ENCODE results near the gene PRR18. TPM values are rescaled to one million over a fixed set of nuclear protein-coding genes. Genes with fewer than 3 reads are reported as not detected.
A peak's percentile ranks its signal among the peaks of the same experiment; 100 is the strongest.

The PRR18 gene
- total RNA-seq, 2 experiments from 2014 or later: not detected

GRCh38 chr6:166344240-166344639 lies 36.0 kb upstream of the PRR18 start:
- no peaks in the 10 kb centered on the region for H3K27me3 Mint-ChIP-seq (ENCODE audit: low read depth)

DNA sequence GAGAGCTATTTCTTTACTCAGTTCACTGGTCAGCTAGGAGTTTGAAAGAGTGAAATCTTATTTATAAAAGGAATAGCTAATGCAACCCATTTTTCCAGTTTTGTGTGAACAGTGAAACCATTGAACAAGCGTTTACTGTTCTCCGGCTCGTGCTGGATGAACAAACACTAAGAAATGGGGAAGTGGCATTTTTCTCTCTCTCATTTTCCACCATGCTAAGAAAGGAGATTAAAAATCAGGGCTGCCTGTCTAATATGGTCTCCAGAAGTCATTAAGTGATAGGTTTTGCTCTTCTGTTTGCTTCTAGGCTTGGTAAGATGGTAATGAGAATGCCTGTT lies 34.9 kb upstream of the PRR18 start:
- no peak overlapping the region for H3K27ac Mint-ChIP-seq
- H3K27me3 Mint-ChIP-seq (ENCODE audit: low read depth): no peaks in the 10 kb centered on the region
- peaks cover 12% of the 10 kb centered on the region for H3K4me1 Mint-ChIP-seq (ENCODE audit: low read depth)
- no peaks in the 10 kb centered on the region for H3K9me3 Mint-ChIP-seq
- CTCF ChIA-PET: interaction anchor here (0.9 to 1.5 kb wide), 2 partner anchors 30 to 38 kb away, joined by 3 to 12 read pairs; no protein-coding TSS in a partner anchor
- intact Hi-C loops (cut with micrococcal nuclease): loop anchor here (1.0 to 5.0 kb wide), 3 partner anchors 40 to 609 kb away; partner anchors contain the start of gene RPS6KA2
- H3K36me3 Mint-ChIP-seq (ENCODE audit: low read depth): peaks cover 3% of the 10 kb centered on the region
- H3K4me3 Mint-ChIP-seq: peak overlapping the region; percentile 83
- no peak for DNase-seq

More at GRCh38 chr6:166344240-166344639, 36.0 kb upstream of the PRR18 start:
- intact Hi-C loops (cut with micrococcal nuclease): loop anchor here (5.0 kb wide), 1 partner anchor 608 kb away; no protein-coding TSS in a partner anchor
- Mint-ChIP-seq H3K36me3 (ENCODE audit: low read depth) (no peaks in the 10 kb centered on the region), H3K4me1 (ENCODE audit: low read depth) (peaks cover 18% of the 10 kb centered on the region), H3K9me3 (peaks cover 3% of the 10 kb centered on the region), H3K27ac (no peak overlapping the region), H3K4me3 (no peak overlapping the region)
- no peak for DNase-seq
- CTCF ChIA-PET: no interaction called here

GRCh38 chr6:166342349-166343149 lies 34.4 kb upstream of the PRR18 start, which contains the start of gene SFT2D1:
Gene SFT2D1 (minus strand): TSS chr6:166342545. CDS start chr6:166342481, 64 bp downstream.
- peaks cover 8% of the 10 kb centered on the region for H3K4me1 Mint-ChIP-seq (ENCODE audit: low read depth)
- H3K27ac Mint-ChIP-seq: peak within 1 kb of the TSS; percentile 78
- DNase-seq: peak; percentile 74
- CTCF ChIA-PET: interaction anchor here (0.9 to 1.5 kb wide), 3 partner anchors 29 to 39 kb away, joined by 3 to 12 read pairs (median 3); no protein-coding TSS in a partner anchor
- H3K36me3 Mint-ChIP-seq (ENCODE audit: low read depth): peaks cover 8% of the 10 kb centered on the region
- H3K9me3 Mint-ChIP-seq: no peaks in the 10 kb centered on the region
- no peaks in the 10 kb centered on the region for H3K27me3 Mint-ChIP-seq (ENCODE audit: low read depth)
- H3K4me3 Mint-ChIP-seq: peak within 1 kb of the TSS; percentile 83
- intact Hi-C loops (cut with micrococcal nuclease): loop anchor here (1.0 to 5.0 kb wide), 4 partner anchors 9 to 610 kb away; partner anchors contain the start of gene RPS6KA2

DNA sequence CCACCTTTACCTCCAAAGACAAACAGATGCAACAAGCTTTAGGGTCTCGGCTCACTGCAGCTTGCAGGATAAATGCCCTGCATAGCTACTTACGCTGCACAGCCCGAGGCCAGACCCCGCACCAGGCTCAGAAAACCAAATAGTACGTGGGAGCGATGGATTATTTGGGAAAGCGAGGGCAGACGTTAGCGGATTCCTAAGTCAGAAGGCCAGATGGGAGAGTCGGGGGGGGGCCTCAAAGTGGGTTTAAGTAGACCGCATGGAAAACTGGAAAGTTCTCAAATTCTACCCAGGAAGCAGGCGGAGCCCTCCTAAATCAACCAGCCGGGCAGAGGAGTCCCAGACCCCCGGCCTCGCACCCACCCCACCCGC lies 33.8 kb upstream of the PRR18 start:
- H3K9me3 Mint-ChIP-seq: no peaks in the 10 kb centered on the region
- intact Hi-C loops (cut with micrococcal nuclease): loop anchor here (1.0 to 5.0 kb wide), 3 partner anchors 9 to 610 kb away; partner anchors contain the start of gene RPS6KA2
- H3K27ac Mint-ChIP-seq: peak overlapping the region; percentile 78
- peaks cover 12% of the 10 kb centered on the region for H3K36me3 Mint-ChIP-seq (ENCODE audit: low read depth)
- H3K4me1 Mint-ChIP-seq (ENCODE audit: low read depth): peaks cover 6% of the 10 kb centered on the region
- H3K27me3 Mint-ChIP-seq (ENCODE audit: low read depth): no peaks in the 10 kb centered on the region
- CTCF ChIA-PET: interaction anchor here (0.8 to 1.0 kb wide), 2 partner anchors 28 to 58 kb away, joined by 3 to 5 read pairs; no protein-coding TSS in a partner anchor
- DNase-seq: no peak
- H3K4me3 Mint-ChIP-seq: peak overlapping the region; percentile 83

DNA sequence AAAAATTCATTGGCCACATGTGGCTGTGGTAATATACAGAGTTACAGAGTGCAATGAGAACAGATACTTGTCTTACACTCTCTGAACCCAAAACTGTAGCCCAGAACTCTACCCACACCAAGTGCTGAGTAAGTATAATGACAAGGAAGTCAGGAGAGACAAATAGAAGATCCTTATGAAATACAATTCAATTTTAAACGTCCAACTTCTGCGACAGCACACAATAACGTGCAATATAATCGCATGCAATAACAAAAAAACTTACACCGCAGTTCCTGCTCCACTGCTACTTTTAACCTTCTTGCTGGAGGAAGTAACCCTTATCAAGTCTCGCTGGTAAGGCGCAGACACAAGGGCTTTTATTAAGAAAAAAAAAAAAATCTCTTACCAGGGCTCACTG lies 33.3 kb upstream of the PRR18 start:
- CTCF ChIA-PET: interaction anchor here (0.8 to 1.0 kb wide), 2 partner anchors 28 to 59 kb away, joined by 3 to 5 read pairs; no protein-coding TSS in a partner anchor
- Mint-ChIP-seq H3K4me3 (peak overlapping the region; percentile 83), H3K9me3 (no peaks in the 10 kb centered on the region), H3K27ac (peak overlapping the region; percentile 78), H3K27me3 (ENCODE audit: low read depth) (no peaks in the 10 kb centered on the region), H3K36me3 (ENCODE audit: low read depth) (peaks cover 12% of the 10 kb centered on the region), H3K4me1 (ENCODE audit: low read depth) (peaks cover 9% of the 10 kb centered on the region)
- intact Hi-C loops (cut with micrococcal nuclease): loop anchor here (5.0 kb wide), 1 partner anchor 611 kb away; no protein-coding TSS in a partner anchor
- DNase-seq: no peak

DNA sequence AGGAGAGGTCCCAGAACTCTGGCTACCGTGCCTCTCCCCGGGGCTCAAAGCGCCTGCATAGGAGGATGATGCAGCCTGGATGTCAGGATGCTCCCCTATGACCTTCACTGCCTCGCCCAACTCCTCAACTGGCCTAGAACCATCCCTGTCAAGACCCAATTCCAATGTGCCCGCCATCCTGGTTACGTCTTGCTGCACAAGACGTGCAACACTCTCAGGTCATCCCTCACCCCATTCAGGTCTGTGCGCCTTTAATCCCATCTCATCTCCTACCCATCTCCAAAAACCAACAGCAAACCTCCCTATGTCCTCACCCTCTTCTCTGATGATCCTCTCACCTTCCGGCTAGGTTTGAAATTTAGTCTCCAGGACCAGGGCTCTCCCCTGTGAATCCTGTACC lies 30.7 kb upstream of the PRR18 start:
- Mint-ChIP-seq H3K36me3 (ENCODE audit: low read depth) (peaks cover 28% of the 10 kb centered on the region), H3K4me3 (no peak overlapping the region), H3K27me3 (ENCODE audit: low read depth) (no peaks in the 10 kb centered on the region), H3K9me3 (no peaks in the 10 kb centered on the region), H3K27ac (no peak overlapping the region), H3K4me1 (ENCODE audit: low read depth) (peaks cover 33% of the 10 kb centered on the region)
- DNase-seq: no peak
- intact Hi-C loops (cut with micrococcal nuclease): no loop called here
- CTCF ChIA-PET: no interaction called here

GRCh38 chr6:166336847-166337246 lies 28.7 kb upstream of the PRR18 start:
- Mint-ChIP-seq H3K9me3 (no peaks in the 10 kb centered on the region), H3K4me3 (no peak overlapping the region), H3K27ac (no peak overlapping the region), H3K36me3 (ENCODE audit: low read depth) (peaks cover 39% of the 10 kb centered on the region), H3K27me3 (ENCODE audit: low read depth) (no peaks in the 10 kb centered on the region), H3K4me1 (ENCODE audit: low read depth) (peaks cover 51% of the 10 kb centered on the region)
- CTCF ChIA-PET: interaction anchor here (1.8 kb wide), 1 partner anchor 64 kb away, joined by 8 read pairs; no protein-coding TSS in a partner anchor
- no peak for DNase-seq
- intact Hi-C loops (cut with micrococcal nuclease): no loop called here

DNA sequence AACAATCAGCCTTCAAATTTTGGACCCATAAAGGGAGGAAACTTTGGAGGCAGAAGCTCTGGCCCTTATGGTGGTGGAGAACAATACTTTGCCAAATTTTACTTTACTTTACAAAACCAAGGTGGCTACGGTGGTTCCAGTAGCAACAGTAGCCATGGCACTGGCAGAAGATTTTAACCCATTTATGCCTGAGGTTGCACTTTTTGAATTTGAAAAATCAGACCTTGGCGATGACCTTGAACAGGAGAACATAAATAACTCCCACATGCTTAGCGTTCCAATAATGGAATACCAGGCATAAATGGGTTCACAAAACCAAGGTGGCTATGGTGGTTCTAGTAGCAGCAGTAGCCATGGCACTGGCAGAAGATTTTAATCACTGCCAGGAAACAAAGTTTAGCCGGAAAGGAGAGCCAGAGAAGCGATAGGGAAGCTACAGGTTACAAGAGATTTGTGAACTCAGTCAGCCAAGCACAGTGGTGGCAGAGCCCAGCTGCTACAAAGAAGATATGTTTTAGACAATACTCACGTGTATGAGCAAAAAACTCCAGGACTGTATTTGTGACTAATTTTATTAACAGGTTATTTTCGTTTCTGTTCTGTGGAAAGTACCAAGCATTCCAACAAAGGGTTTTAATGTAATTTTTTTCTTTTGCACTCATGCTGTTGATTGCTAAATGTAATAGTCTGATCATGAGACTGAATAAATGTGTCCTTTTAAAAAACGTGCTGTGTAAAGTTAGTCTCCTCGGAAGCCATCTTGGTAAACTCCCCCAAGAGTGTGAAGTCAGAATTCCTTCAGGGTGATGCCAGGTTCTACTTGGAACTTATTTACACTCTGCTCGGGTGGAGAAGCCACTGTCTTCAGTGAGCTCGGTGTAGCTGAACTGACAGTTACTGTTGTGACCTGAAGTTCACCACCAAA lies 27.4 kb upstream of the PRR18 start:
- H3K4me3 Mint-ChIP-seq: no peak overlapping the region
- no peak overlapping the region for H3K27ac Mint-ChIP-seq
- peaks cover 57% of the 10 kb centered on the region for H3K4me1 Mint-ChIP-seq (ENCODE audit: low read depth)

GRCh38 chr6:166334878-166335277 lies 26.7 kb upstream of the PRR18 start:
- DNase-seq: no peak
- Mint-ChIP-seq H3K4me3 (no peak overlapping the region), H3K9me3 (no peaks in the 10 kb centered on the region), H3K36me3 (ENCODE audit: low read depth) (peaks cover 39% of the 10 kb centered on the region), H3K27ac (no peak overlapping the region), H3K4me1 (ENCODE audit: low read depth) (peaks cover 59% of the 10 kb centered on the region), H3K27me3 (ENCODE audit: low read depth) (no peaks in the 10 kb centered on the region)
- CTCF ChIA-PET: interaction anchor here (2.4 kb wide), 1 partner anchor 66 kb away, joined by 9 read pairs; no protein-coding TSS in a partner anchor
- intact Hi-C loops (cut with micrococcal nuclease): no loop called here

More for the DNA sequence above, 27.4 kb upstream of the PRR18 start:
- intact Hi-C loops (cut with micrococcal nuclease): no loop called here
- CTCF ChIA-PET: interaction anchor here (0.7 to 1.8 kb wide), 3 partner anchors 24 to 65 kb away, joined by 3 to 8 read pairs (median 3); no protein-coding TSS in a partner anchor
- H3K36me3 Mint-ChIP-seq (ENCODE audit: low read depth): peaks cover 39% of the 10 kb centered on the region
- no peaks in the 10 kb centered on the region for H3K27me3 Mint-ChIP-seq (ENCODE audit: low read depth)
- DNase-seq: no peak
- H3K9me3 Mint-ChIP-seq: no peaks in the 10 kb centered on the region

- Mint-ChIP-seq H3K4me3 (no peak overlapping the region), H3K9me3 (no peaks in the 10 kb centered on the region), H3K27ac (peak overlapping the region; percentile 17), H3K36me3 (ENCODE audit: low read depth) (peaks cover 45% of the 10 kb centered on the region), H3K27me3 (ENCODE audit: low read depth) (no peaks in the 10 kb centered on the region), H3K4me1 (ENCODE audit: low read depth) (peaks cover 59% of the 10 kb centered on the region)
- peak; percentile 56 for DNase-seq
- CTCF ChIA-PET: interaction anchor here (2.4 kb wide), 1 partner anchor 68 kb away, joined by 9 read pairs; no protein-coding TSS in a partner anchor
- intact Hi-C loops (cut with micrococcal nuclease): loop anchor here (1.0 kb wide), 1 partner anchor 9 kb away; the partner anchor contains the start of gene SFT2D1
These were observed 25.2 kb upstream of the PRR18 start for GRCh38 chr6:166333172-166333995.
